Measurements from ENCODE around the gene RASGRF2.

DNA sequence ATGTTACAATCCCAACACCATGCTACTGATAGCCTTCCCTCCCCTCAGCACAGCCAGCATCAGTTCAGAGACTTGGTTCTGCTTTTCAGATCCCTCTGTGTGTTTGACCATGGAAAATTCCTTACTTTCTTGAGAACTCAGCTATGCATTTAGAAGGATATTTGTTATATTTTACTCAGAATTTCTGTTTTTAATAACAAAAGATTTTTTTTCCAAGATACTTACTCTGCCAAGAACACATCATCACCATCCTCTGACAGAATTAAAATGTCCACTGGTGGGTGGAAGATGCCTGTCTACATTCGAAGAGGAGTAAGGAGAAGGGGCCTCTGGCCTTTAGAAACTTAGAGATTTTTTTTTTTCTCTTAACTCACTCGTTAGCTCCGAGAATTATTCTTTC is 216.9 kb downstream of the RASGRF2 start:
- TF ChIP-seq, protein P1, sequence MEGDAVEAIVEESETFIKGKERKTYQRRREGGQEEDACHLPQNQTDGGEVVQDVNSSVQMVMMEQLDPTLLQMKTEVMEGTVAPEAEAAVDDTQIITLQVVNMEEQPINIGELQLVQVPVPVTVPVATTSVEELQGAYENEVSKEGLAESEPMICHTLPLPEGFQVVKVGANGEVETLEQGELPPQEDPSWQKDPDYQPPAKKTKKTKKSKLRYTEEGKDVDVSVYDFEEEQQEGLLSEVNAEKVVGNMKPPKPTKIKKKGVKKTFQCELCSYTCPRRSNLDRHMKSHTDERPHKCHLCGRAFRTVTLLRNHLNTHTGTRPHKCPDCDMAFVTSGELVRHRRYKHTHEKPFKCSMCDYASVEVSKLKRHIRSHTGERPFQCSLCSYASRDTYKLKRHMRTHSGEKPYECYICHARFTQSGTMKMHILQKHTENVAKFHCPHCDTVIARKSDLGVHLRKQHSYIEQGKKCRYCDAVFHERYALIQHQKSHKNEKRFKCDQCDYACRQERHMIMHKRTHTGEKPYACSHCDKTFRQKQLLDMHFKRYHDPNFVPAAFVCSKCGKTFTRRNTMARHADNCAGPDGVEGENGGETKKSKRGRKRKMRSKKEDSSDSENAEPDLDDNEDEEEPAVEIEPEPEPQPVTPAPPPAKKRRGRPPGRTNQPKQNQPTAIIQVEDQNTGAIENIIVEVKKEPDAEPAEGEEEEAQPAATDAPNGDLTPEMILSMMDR (conservative IDR thresholded peaks at IDR 0.05; ENCODE audit: low read depth, low read length), result no peak
- no peak for TF ChIP-seq EZH2 (IDR thresholded peaks at IDR 0.05; ENCODE audit: low read length, unreplicated experiment)

Measured in PC-3 (cell line).